ENCODE data around the gene GSTM4. TPM values are rescaled to one million over a fixed set of nuclear protein-coding genes. Genes with fewer than 3 reads are reported as not detected.

Gene GSTM4
- total RNA-seq, 1 donor from 2014 or later: 7.8 TPM

DNA sequence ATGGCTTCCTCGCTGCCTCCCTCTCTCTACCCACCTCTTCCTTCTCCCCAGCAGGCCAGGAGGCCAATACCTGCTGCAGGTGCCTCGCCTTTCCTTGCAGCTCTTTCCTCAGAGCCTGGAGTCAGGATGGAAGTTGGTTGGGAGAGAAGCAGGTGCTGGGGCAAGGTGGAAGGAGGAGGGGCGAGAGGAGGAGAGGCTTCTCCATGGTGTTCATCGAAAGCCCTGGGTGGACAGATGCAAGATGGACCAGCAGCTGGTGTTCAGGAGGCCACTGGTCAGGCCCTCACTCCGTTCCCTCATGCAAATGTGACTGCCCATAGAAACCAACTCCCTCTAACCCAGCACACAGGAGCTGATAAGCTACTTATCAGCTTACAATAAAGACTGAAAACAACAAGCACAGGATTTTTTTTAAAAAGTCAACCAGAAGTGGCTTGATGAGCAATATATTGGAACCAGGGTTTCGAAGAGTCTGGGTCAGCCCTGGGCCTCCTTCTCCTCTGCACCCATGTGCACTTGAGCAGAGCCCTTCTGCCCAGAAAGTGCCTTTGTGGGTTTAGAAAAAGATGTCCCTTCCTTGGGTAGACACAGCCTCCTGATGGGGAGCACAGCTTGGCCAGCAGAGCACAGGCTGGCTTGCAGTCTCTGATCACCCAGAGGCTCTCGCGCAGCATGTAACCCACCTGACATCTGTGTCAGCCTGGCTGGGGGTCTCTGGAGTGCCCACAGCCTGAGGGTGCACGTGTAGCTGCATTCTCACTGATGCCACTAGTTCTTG is 16.6 kb upstream of the GSTM4 start:
- Mint-ChIP-seq H3K4me1 (ENCODE audit: unreplicated experiment) (peaks cover 3% of the 10 kb centered on the region), H3K36me3 (ENCODE audit: low read depth, unreplicated experiment) (no peaks in the 10 kb centered on the region), H3K4me3 (ENCODE audit: unreplicated experiment) (no peak overlapping the region), H3K9me3 (ENCODE audit: unreplicated experiment) (no peaks in the 10 kb centered on the region), H3K27me3 (ENCODE audit: unreplicated experiment) (peaks cover 5% of the 10 kb centered on the region), H3K27ac (ENCODE audit: unreplicated experiment) (no peak overlapping the region)
- DNase-seq (ENCODE audit: low spot score): no peak
- no peak for TF ChIP-seq CTCF (IDR thresholded peaks at IDR 0.05; ENCODE audit: unreplicated experiment)

DNA sequence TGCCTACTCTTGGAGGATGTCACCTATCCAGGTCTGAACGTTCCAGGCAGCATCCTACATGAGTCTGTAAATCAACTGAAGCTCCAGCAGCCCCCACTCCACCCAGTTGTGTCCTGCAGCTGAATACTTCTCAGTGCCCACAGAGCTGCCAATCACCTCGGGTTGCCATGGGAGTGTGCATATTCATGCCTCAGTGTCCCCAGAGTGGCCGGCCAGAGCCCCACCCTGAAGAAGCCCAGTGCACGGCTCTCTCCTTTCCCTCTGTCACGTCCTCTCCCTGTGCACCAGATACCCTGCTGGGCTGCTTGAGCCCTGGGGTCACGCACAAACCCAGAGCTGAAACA is 16.1 kb upstream of the GSTM4 start:
- no peaks in the 10 kb centered on the region for H3K9me3 Mint-ChIP-seq (ENCODE audit: unreplicated experiment)
- no peak overlapping the region for H3K4me3 Mint-ChIP-seq (ENCODE audit: unreplicated experiment)
- no peak overlapping the region for H3K27ac Mint-ChIP-seq (ENCODE audit: unreplicated experiment)
- TF ChIP-seq CTCF (IDR thresholded peaks at IDR 0.05; ENCODE audit: unreplicated experiment): no peak
- DNase-seq (ENCODE audit: low spot score): no peak
- H3K4me1 Mint-ChIP-seq (ENCODE audit: unreplicated experiment): peaks cover 3% of the 10 kb centered on the region
- H3K36me3 Mint-ChIP-seq (ENCODE audit: low read depth, unreplicated experiment): no peaks in the 10 kb centered on the region
- peaks cover 5% of the 10 kb centered on the region for H3K27me3 Mint-ChIP-seq (ENCODE audit: unreplicated experiment)

- Mint-ChIP-seq H3K36me3 (ENCODE audit: low read depth, unreplicated experiment) (no peaks in the 10 kb centered on the region), H3K9me3 (ENCODE audit: unreplicated experiment) (no peaks in the 10 kb centered on the region), H3K4me3 (ENCODE audit: unreplicated experiment) (no peak overlapping the region), H3K27me3 (ENCODE audit: unreplicated experiment) (peaks cover 5% of the 10 kb centered on the region), H3K27ac (ENCODE audit: unreplicated experiment) (no peak overlapping the region), H3K4me1 (ENCODE audit: unreplicated experiment) (peaks cover 3% of the 10 kb centered on the region)
- DNase-seq (ENCODE audit: low spot score): peak; percentile 94
- TF ChIP-seq CTCF (IDR thresholded peaks at IDR 0.05; ENCODE audit: unreplicated experiment): peak; percentile 96
Measured at GRCh38 chr1:109640285-109640865, 15.5 kb upstream of the GSTM4 start.

DNA sequence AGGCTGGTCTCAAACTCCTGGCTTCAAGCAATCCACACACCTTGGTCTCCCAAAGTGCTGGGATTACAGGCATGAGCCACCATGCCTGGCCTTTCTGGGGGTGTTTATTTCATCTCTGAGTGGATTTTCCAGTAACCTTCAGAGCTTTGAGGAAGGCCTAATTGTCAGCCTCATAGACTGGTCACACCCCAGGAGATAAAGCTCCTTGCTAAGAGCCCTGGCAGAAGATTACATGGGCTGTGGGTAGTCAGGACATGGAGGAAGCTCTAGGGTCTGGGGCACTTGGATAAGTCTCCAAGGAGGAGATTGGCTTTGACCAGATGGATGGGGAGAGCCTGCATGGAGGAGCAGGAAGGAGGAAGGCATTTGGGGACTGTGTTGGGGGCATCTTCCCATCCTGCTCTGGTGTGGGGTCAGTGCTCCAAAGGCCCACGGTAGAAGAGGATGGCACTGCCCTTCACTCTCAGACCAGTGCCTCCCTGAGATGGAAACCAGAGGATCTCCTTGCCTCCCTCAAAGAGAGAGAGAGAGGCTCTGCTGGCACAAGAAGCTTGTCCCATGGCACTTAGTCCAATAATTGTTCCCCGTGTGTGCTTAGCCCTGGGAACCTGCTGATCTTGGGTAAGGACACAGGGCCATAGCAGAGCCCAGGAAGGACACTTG is 14.7 kb upstream of the GSTM4 start:
- Mint-ChIP-seq H3K4me1 (ENCODE audit: unreplicated experiment) (peaks cover 3% of the 10 kb centered on the region), H3K4me3 (ENCODE audit: unreplicated experiment) (no peak overlapping the region), H3K9me3 (ENCODE audit: unreplicated experiment) (no peaks in the 10 kb centered on the region), H3K27ac (ENCODE audit: unreplicated experiment) (peak overlapping the region; percentile 48), H3K36me3 (ENCODE audit: low read depth, unreplicated experiment) (no peaks in the 10 kb centered on the region), H3K27me3 (ENCODE audit: unreplicated experiment) (peaks cover 5% of the 10 kb centered on the region)
- DNase-seq (ENCODE audit: low spot score): no peak
- TF ChIP-seq CTCF (IDR thresholded peaks at IDR 0.05; ENCODE audit: unreplicated experiment): no peak

DNA sequence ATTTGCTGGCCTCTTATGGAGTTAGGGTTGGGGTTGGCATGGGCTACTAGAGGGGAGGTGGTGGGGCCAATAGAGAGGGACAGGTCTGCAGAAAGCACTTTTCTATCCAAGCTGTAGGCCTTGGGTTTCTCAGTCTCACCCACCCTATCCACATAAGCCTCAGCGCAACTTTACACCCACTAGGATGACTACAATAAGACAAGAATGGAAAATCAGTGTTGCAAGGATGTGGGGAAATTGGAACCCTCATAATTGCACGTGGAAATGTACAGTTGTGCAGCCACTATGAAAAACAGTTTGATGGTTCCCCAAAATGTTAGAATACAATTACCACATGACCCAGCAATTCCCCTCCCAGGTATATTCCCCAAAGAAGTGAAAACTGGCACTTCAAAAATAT is 14.0 kb upstream of the GSTM4 start:
- peaks cover 3% of the 10 kb centered on the region for H3K4me1 Mint-ChIP-seq (ENCODE audit: unreplicated experiment)
- no peak for DNase-seq (ENCODE audit: low spot score)
- no peak for TF ChIP-seq CTCF (IDR thresholded peaks at IDR 0.05; ENCODE audit: unreplicated experiment)
- H3K27me3 Mint-ChIP-seq (ENCODE audit: unreplicated experiment): peaks cover 5% of the 10 kb centered on the region
- H3K27ac Mint-ChIP-seq (ENCODE audit: unreplicated experiment): peak overlapping the region; percentile 48
- H3K9me3 Mint-ChIP-seq (ENCODE audit: unreplicated experiment): no peaks in the 10 kb centered on the region
- H3K4me3 Mint-ChIP-seq (ENCODE audit: unreplicated experiment): no peak overlapping the region
- no peaks in the 10 kb centered on the region for H3K36me3 Mint-ChIP-seq (ENCODE audit: low read depth, unreplicated experiment)

Measured in endothelial cell (in vitro differentiated cells).